Measurements from ENCODE around the gene AADACL2. TPM values are rescaled to one million over a fixed set of nuclear protein-coding genes. Genes with fewer than 3 reads are reported as not detected.

AADACL2 gene
- polyA plus RNA-seq, 1 donor, result 0.31 TPM

GRCh38 chr3:151806838-151807237 is 73.1 kb downstream of the AADACL2 start:
- DNase-seq, result no peak

Other genes starting within 250 kb of the AADACL2 start
- 0.45 TPM for gene AADAC, start 80.2 kb downstream of the AADACL2 start, polyA plus RNA-seq (ENCODE audit: insufficient read length)
- 0.10 TPM for gene SUCNR1, start 139.7 kb downstream of the AADACL2 start, polyA plus RNA-seq (ENCODE audit: insufficient read length)